ENCODE data around the gene SOX5.

DNA sequence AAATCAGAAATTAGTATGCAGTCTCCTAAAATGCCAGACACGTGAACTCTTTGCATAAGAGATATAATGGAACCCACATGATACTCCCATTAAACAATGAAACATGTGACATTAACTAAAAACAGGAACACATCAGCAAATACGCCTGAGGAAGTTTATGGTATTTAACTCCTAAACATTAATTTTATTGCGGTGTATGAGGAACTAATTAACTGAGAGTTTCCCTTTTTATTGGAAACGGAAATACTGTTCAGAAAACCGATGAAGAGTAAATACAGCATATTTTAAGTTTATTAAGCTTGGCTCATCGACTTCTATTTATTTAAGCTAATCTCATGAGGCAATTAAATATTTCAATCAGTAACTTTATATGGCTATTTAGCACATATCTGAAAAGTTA is 290.3 kb downstream of the SOX5 start:
- TF ChIP-seq, protein P1, sequence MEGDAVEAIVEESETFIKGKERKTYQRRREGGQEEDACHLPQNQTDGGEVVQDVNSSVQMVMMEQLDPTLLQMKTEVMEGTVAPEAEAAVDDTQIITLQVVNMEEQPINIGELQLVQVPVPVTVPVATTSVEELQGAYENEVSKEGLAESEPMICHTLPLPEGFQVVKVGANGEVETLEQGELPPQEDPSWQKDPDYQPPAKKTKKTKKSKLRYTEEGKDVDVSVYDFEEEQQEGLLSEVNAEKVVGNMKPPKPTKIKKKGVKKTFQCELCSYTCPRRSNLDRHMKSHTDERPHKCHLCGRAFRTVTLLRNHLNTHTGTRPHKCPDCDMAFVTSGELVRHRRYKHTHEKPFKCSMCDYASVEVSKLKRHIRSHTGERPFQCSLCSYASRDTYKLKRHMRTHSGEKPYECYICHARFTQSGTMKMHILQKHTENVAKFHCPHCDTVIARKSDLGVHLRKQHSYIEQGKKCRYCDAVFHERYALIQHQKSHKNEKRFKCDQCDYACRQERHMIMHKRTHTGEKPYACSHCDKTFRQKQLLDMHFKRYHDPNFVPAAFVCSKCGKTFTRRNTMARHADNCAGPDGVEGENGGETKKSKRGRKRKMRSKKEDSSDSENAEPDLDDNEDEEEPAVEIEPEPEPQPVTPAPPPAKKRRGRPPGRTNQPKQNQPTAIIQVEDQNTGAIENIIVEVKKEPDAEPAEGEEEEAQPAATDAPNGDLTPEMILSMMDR (IDR thresholded peaks at IDR 0.05; ENCODE audit: poor library complexity): no peak
- TF ChIP-seq EZH2 (IDR thresholded peaks at IDR 0.05; ENCODE audit: borderline replicate concordance) (no peak), EZH2phosphoT487 (IDR thresholded peaks at IDR 0.05; ENCODE audit: low read depth, severe bottlenecking, unreplicated experiment) (no peak)

Data from hepatocyte (in vitro differentiated cells).